IPS-20b (cell line): ENCODE measurements around the gene UNC5B.
A peak's percentile ranks its signal among the peaks of the same experiment; 100 is the strongest.

ENCODE experiments used
- H3K27ac ChIP-seq: one replicate; pipeline ENCODE4 v1.5.1; 2013; ENCODE audit warnings: low read length
- H3K27me3 ChIP-seq: 2 replicates; pipeline ENCODE4 v1.6.1; 2013; ENCODE audit warnings: mild to moderate bottlenecking, low read length, inconsistent platforms; ENCODE audit not compliant: insufficient read depth
- H3K36me3 ChIP-seq: 2 replicates; pipeline ENCODE4 v1.6.1; 2013; ENCODE audit warnings: low read depth, mild to moderate bottlenecking, inconsistent platforms, low read length, moderate library complexity; ENCODE audit not compliant: insufficient read depth
- H3K4me1 ChIP-seq: 2 replicates; pipeline ENCODE4 v1.6.1; 2013; ENCODE audit warnings: mild to moderate bottlenecking, control low read depth, inconsistent platforms, low read length, moderate library complexity; ENCODE audit not compliant: insufficient read depth
- H3K4me3 ChIP-seq: 2 replicates; pipeline ENCODE4 v1.5.1; 2013; ENCODE audit warnings: mild to moderate bottlenecking, low read length, inconsistent platforms
- H3K9ac ChIP-seq: 2 replicates; pipeline ENCODE4 v1.6.1; 2013; ENCODE audit warnings: low read depth, mild to moderate bottlenecking, inconsistent platforms, low read length, moderate library complexity
- H3K9me3 ChIP-seq: 2 replicates; pipeline ENCODE4 v1.6.1; 2013; ENCODE audit warnings: mild to moderate bottlenecking, low read depth, low read length, inconsistent platforms; ENCODE audit not compliant: insufficient read depth

The UNC5B gene

DNA sequence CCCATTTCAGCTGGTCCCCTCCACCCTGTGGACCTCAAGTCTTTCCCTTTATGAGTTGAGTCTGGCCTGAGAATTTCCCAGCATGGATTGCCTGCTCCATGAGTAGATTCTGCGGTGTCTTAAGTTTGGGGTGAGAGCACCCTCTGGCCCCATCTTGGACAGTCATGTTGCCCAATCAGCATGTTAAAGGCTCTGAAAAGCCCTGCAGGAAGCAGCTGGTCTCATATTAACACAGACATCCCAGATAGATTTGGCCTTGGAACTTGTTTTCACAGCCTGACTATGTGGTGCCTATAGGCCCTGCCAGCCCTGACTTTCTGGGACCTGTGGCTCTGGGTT is 91.2 kb downstream of the UNC5B start:
- Histone ChIP-seq H3K4me3 (no peak overlapping the region), H3K9me3 (no peaks in the 10 kb centered on the region), H3K9ac (no peak overlapping the region), H3K4me1 (no peaks in the 10 kb centered on the region), H3K27me3 (no peaks in the 10 kb centered on the region), H3K27ac (no peak overlapping the region), H3K36me3 (peaks cover 6% of the 10 kb centered on the region; the same call in 1 of the 2 replicates)

GRCh38 chr10:71304914-71305313 is 92.5 kb downstream of the UNC5B start:
- no peaks in the 10 kb centered on the region for H3K27me3 ChIP-seq
- no peaks in the 10 kb centered on the region for H3K36me3 ChIP-seq
- H3K4me3 ChIP-seq: no peak overlapping the region
- H3K9ac ChIP-seq: no peak overlapping the region
- H3K4me1 ChIP-seq: no peaks in the 10 kb centered on the region
- H3K9me3 ChIP-seq: no peaks in the 10 kb centered on the region
- H3K27ac ChIP-seq: no peak overlapping the region

GRCh38 chr10:71306979-71307378 is 94.6 kb downstream of the UNC5B start:
- H3K9ac ChIP-seq: no peak overlapping the region
- H3K4me3 ChIP-seq: no peak overlapping the region
- H3K27ac ChIP-seq: no peak overlapping the region
- no peaks in the 10 kb centered on the region for H3K36me3 ChIP-seq
- H3K9me3 ChIP-seq: no peaks in the 10 kb centered on the region
- no peaks in the 10 kb centered on the region for H3K27me3 ChIP-seq
- H3K4me1 ChIP-seq: no peaks in the 10 kb centered on the region

DNA sequence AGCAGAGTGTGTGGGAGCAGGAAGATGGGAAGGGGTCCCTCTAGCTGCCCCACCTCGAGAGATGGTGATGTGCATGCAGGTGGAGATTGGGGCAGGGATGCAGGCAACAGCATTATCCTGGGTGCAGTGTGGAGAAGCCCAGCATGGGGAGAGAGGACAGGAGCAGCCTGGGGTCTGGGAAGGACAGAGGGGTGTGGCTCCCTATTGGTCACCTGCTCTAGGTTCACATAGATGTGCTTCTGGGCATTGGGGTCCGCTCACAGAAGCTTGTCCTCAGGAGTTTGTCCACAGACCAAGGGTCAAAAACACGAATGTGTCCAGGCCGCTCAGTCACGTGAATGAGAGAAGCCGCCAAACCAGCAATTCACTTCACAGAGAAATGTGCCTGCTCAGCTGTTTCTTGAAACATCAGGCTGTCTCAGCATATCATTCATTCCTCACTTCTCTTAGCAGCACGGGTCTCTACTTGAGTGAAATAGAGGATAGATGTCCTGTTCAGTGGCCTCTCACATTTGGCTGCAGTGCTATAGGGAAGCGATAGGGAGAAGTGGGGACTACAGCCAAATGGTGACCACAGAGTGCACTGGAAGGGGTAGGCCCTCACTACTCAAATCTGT is 95.2 kb downstream of the UNC5B start:
- H3K27me3 ChIP-seq: peaks cover 1% of the 10 kb centered on the region; the same call in 1 of the 2 replicates
- no peaks in the 10 kb centered on the region for H3K4me1 ChIP-seq
- H3K9me3 ChIP-seq: no peaks in the 10 kb centered on the region
- H3K36me3 ChIP-seq: no peaks in the 10 kb centered on the region
- H3K9ac ChIP-seq: no peak overlapping the region
- no peak overlapping the region for H3K4me3 ChIP-seq
- no peak overlapping the region for H3K27ac ChIP-seq

DNA sequence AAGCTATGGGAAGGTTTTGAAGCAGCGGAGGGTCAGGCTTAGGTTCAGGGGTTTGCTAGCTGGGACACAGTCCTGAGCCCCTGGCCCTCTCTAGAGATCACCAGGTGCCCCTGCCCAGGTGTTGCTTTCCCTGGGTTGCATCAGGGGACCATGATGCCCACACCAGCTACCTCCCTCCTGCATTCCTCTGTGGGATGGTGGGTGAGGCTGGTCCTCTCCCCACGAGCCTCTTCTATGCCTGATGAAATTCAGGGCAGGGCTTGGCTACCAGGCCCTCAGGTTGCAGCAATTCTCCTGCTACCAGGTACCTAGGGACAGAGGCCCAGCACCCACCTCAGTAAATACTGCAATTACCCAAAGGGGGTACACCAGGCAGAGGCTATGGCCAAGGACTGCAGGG is 95.9 kb downstream of the UNC5B start:
- Histone ChIP-seq H3K27me3 (peaks cover 8% of the 10 kb centered on the region), H3K4me3 (no peak overlapping the region), H3K36me3 (no peaks in the 10 kb centered on the region), H3K4me1 (no peaks in the 10 kb centered on the region), H3K9me3 (no peaks in the 10 kb centered on the region), H3K9ac (no peak overlapping the region), H3K27ac (no peak overlapping the region)

- Histone ChIP-seq H3K36me3 (no peaks in the 10 kb centered on the region), H3K27me3 (peaks cover 15% of the 10 kb centered on the region), H3K4me1 (no peaks in the 10 kb centered on the region), H3K4me3 (no peak overlapping the region), H3K9ac (no peak overlapping the region), H3K9me3 (no peaks in the 10 kb centered on the region), H3K27ac (no peak overlapping the region)
Measured at GRCh38 chr10:71308985-71309384, 96.6 kb downstream of the UNC5B start.

DNA sequence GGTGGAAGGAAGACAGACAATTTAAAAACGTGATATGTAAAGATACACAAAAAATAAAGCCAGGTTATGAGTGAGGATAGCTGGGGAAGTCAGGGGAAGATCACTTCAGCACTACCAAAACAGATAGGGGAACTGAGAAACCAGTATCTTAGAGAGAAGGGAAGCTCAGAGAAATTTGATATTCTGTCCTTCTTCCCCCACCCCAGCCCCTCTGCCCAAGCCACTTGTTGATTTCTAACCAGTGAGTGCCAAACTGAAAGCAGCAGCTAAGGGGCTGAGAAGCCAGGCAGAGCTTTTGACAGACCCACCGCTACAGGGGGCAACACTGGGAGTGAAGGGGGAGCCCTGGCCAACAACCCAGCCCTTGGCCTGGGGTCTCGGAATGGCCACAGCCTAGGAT is 97.5 kb downstream of the UNC5B start:
- peaks cover 20% of the 10 kb centered on the region for H3K27me3 ChIP-seq
- no peaks in the 10 kb centered on the region for H3K9me3 ChIP-seq
- no peaks in the 10 kb centered on the region for H3K4me1 ChIP-seq
- no peaks in the 10 kb centered on the region for H3K36me3 ChIP-seq
- H3K4me3 ChIP-seq: no peak overlapping the region
- H3K27ac ChIP-seq: no peak overlapping the region
- no peak overlapping the region for H3K9ac ChIP-seq

GRCh38 chr10:71312220-71312619 is 99.8 kb downstream of the UNC5B start:
- H3K36me3 ChIP-seq: no peaks in the 10 kb centered on the region
- no peaks in the 10 kb centered on the region for H3K4me1 ChIP-seq
- H3K9ac ChIP-seq: no peak overlapping the region
- H3K4me3 ChIP-seq: no peak overlapping the region
- no peak overlapping the region for H3K27ac ChIP-seq
- no peaks in the 10 kb centered on the region for H3K9me3 ChIP-seq
- peaks cover 21% of the 10 kb centered on the region for H3K27me3 ChIP-seq

DNA sequence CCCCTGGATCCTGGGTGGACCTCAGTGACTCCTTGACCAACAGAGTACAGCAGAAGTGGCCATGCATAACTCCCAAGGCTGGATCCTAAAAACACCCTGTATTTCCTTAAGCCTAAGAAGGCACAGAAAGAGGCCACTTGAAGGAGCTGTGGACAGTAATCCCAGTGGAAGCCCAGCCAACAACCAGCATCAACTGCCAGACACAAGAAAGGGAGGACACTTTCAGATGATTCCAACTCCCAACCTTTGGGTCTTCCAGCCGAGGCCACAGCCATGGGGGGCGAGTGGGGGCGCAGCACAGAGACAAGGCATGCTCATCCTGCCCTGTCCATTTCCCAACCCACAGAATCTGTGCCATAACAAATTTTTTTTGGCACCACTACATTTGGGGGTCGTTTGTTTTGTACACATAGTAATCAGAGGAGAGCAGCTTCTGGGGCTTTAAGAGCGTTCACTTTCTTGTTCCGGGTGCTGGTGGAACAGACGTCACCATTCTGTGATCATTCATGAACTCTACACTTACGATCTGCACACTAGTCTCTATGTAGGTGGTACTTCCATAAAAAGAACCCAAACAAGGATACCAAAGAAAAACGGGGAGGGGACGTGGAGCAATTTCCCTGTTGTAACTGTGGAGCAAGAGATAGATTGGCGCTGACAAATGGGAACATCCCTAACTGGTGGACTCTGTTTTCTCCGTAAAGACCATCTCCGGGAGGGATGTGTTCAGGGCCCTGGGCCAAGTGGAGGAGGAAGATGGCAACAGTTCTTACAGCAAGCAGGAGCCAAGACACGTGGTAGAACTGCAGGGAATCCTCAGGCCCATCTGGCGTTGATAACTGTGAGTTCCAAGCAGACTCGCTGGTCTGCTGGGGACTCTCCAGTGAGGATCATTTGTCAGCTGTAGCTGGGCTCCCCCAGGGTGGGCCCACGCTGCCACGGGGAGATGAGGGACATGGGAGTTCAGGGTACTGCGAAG is 100.7 kb downstream of the UNC5B start:
- no peaks in the 10 kb centered on the region for H3K4me1 ChIP-seq
- no peak overlapping the region for H3K9ac ChIP-seq
- H3K27me3 ChIP-seq: peaks cover 21% of the 10 kb centered on the region
- H3K27ac ChIP-seq: no peak overlapping the region
- H3K36me3 ChIP-seq: no peaks in the 10 kb centered on the region
- H3K9me3 ChIP-seq: no peaks in the 10 kb centered on the region
- no peak overlapping the region for H3K4me3 ChIP-seq

- H3K4me1 ChIP-seq: no peaks in the 10 kb centered on the region
- H3K9me3 ChIP-seq: no peaks in the 10 kb centered on the region
- peaks cover 21% of the 10 kb centered on the region for H3K27me3 ChIP-seq
- peak overlapping the region; percentile 65 for H3K4me3 ChIP-seq
- H3K36me3 ChIP-seq: no peaks in the 10 kb centered on the region
- no peak overlapping the region for H3K27ac ChIP-seq
- peak overlapping the region; percentile 70; the same call in 1 of the 2 replicates for H3K9ac ChIP-seq
Measured at GRCh38 chr10:71314028-71314693, 101.8 kb downstream of the UNC5B start.

DNA sequence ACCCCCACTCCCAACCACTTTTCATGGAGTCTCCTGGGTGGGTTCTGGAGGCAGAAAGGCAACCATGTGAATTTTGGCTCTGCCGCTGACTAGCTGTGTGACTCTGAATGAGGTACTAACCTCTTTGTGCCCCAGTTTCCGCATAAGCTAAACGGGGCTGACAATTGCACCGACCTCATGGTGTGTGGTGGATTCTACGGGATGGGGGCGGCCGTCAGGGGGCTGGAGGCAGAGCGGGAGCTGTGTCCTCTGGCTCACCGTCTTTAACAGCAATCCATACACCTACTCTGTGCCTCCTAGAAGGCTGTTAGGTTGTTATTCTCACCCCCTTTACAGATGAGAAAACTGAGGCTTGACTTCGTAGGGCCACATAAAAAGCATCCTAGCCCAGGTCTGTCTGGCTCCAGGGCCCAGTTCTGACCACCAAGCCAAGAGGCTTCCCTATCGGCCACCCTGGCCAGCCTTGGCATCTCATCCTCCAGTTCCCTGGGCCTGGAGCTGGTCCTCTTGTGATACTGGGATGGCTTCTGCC is 102.4 kb downstream of the UNC5B start:
- Histone ChIP-seq H3K9me3 (no peaks in the 10 kb centered on the region), H3K27ac (no peak overlapping the region), H3K9ac (peak overlapping the region; percentile 70; the same call in 1 of the 2 replicates), H3K27me3 (peaks cover 21% of the 10 kb centered on the region), H3K36me3 (no peaks in the 10 kb centered on the region), H3K4me1 (peaks cover under 1% of the 10 kb centered on the region; the same call in 1 of the 2 replicates), H3K4me3 (peak overlapping the region; percentile 65)
